Stomach (tissue), 9 donors: ENCODE measurements around the gene CREBL2. TPM values are rescaled to one million over a fixed set of nuclear protein-coding genes. Genes with fewer than 3 reads are reported as not detected.

Experiments used
- DNase-seq, 2 donors: peaks; one replicate each; pipeline versions ENCODE4 v3.0.0 to v3.0.0-alpha.2; 2013 to 2019
- H3K27ac ChIP-seq, 5 donors: fragments of 200-600 bp in 4 of 5; sonication (generic) in 4 of 5; one replicate each; pipeline ENCODE4 v1.5.1; 2013 to 2019; ENCODE audit warnings: mild to moderate bottlenecking in 1 of 5, moderate library complexity in 1 of 5
- H3K27me3 ChIP-seq, 3 donors: fragments of 200-600 bp; sonication (generic); one replicate each; pipeline ENCODE4 v1.5.1; 2017 to 2019; ENCODE audit warnings: mixed run types in 1 of 3
- H3K36me3 ChIP-seq, 4 donors: fragments of 200-600 bp; sonication (generic); 1 replicate in 3 of 4; 2 replicates in 1 of 4; pipeline ENCODE4 v1.5.1; 2016 to 2019
- H3K4me1 ChIP-seq, 4 donors: fragments of 200-600 bp; sonication (generic); one replicate each; pipeline ENCODE4 v1.5.1; 2016 to 2019
- H3K4me3 ChIP-seq, 4 donors: fragments of 200-600 bp; sonication (generic) in 3 of 4; one replicate each; pipeline ENCODE4 v1.5.1; 2016 to 2019; ENCODE audit warnings: mild to moderate bottlenecking in 1 of 4
- H3K9me3 ChIP-seq, 4 donors: fragments of 200-600 bp; sonication (generic); one replicate each; pipeline ENCODE4 v1.5.1; 2016 to 2019
- CTCF ChIP-seq, 7 experiments: fragments of 450-650 bp in 4 of 7; fragments of 200-600 bp in 3 of 7; sonication (generic) in 3 of 7; IDR thresholded peaks; one replicate each; pipeline ENCODE4 v1.5.1; 2016 to 2019; ENCODE audit warnings: antibody characterized with exemption in 7 of 7, control low read depth in 2 of 7, mild to moderate bottlenecking in 1 of 7
- EP300 ChIP-seq: sonication (generic); formaldehyde crosslinking; IDR thresholded peaks from one replicate; pipeline ENCODE4 v1.6.1; 2017; ENCODE audit warnings: antibody characterized with exemption
- POLR2A ChIP-seq, 4 donors: fragments of 450-650 bp; IDR thresholded peaks; one replicate each; pipeline ENCODE4 v1.6.1; 2016; ENCODE audit warnings: antibody characterized with exemption in 4 of 4, control low read depth in 2 of 4, mild to moderate bottlenecking in 1 of 4, moderate library complexity in 1 of 4
- POLR2AphosphoS5 ChIP-seq, 3 donors: sonication (generic); formaldehyde crosslinking; IDR thresholded peaks; one replicate each; pipeline ENCODE4 v1.6.1; 2016; ENCODE audit warnings: antibody characterized with exemption in 3 of 3
- WGBS, 5 donors: extraction: QIAGEN DNeasy Blood & Tissue Kit in 3 of 5; methylation state at CpG; one replicate each; pipeline versions ENCODE4 v1.1.5 to v1.1.7; 2013 to 2018; 5-methylcytosine and 5-hydroxymethylcytosine counted together
- intact Hi-C: fragments of 100-400 bp; cut with DNase I; formaldehyde crosslinking; loops from one replicate; pipeline ENCODE4 v1.15.1; 2023; ENCODE audit warnings: low total_unique reads
- polyA plus RNA-seq, 3 donors: library from polyadenylated mRNA; stranded (reverse); fragments of 200-250 nt; gene quantifications; one replicate each; pipeline ENCODE4 v1.2.3, GENCODE V29; 2013
- total RNA-seq, 5 donors: library from RNA; depleted of rRNA; stranded (reverse); fragments of >200 nt; gene quantifications; one replicate each; pipeline versions ENCODE4 v1.1.0 to v1.2.3, GENCODE V29; 2014 to 2016
- donor health status: healthy with polysubstance abuse.
- donor health status: Bipolar disorder and iron deficiency.
- donor health status: healthy.

CREBL2 gene
- total and polyA plus RNA-seq, 8 donors: 8.2 to 42.0 (median 31.8) TPM

GRCh38 chr12:12693111-12693671, 81.5 kb downstream of the CREBL2 start:
- Histone ChIP-seq H3K4me3 (no peak overlapping the region), H3K27me3 (no peaks in the 10 kb centered on the region), H3K4me1 (peaks cover 0 to 18% (median 9%) of the 10 kb centered on the region in 4 donors), H3K27ac (no peak overlapping the region), H3K36me3 (no peaks in the 10 kb centered on the region), H3K9me3 (no peaks in the 10 kb centered on the region)
- TF ChIP-seq CTCF (IDR thresholded peaks at IDR 0.05) (no peak), POLR2A (IDR thresholded peaks at IDR 0.05) (no peak), POLR2AphosphoS5 (IDR thresholded peaks at IDR 0.05) (no peak), EP300 (no peak)
- intact Hi-C loops: no loop called here
- DNase-seq: no peak
- WGBS, 5 donors: 41 to 72% (median 63%) methylated on average over 3 of the region's 3 CpGs

Other genes starting within 250 kb of the CREBL2 start
- gene DUSP16, start 49.0 kb upstream of the CREBL2 start, total RNA-seq: 10 to 100 TPM; 11.3 to 34.8 (median 32.0) TPM
- gene DUSP16, start 49.0 kb upstream of the CREBL2 start, polyA plus RNA-seq: 10 to 100 TPM in 2 of 3 donors, 1 to 10 TPM in 1; 4.9 to 16.0 (median 13.4) TPM
- gene GPR19, start 84.3 kb downstream of the CREBL2 start, total RNA-seq: under 1 TPM in 1 of 5 donors, not detected in 4; 0.73 TPM
- under 1 TPM; 0.19 to 0.61 (median 0.23) TPM for gene GPR19, start 84.3 kb downstream of the CREBL2 start, polyA plus RNA-seq
- 10 to 100 TPM; 22.9 to 60.8 (median 40.0) TPM for gene CDKN1B, start 105.5 kb downstream of the CREBL2 start, total RNA-seq
- gene CDKN1B, start 105.5 kb downstream of the CREBL2 start, polyA plus RNA-seq: 10 to 100 TPM; 17.7 to 27.6 (median 24.7) TPM
- 100 to 1,000 TPM in 1 of 5 donors, 10 to 100 TPM in 2, 1 to 10 TPM in 1, under 1 TPM in 1; 0.29 to 119 (median 21.0) TPM for gene APOLD1, start 173.8 kb downstream of the CREBL2 start, total RNA-seq
- 1 to 10 TPM; 1.9 to 5.4 (median 4.4) TPM for gene APOLD1, start 173.8 kb downstream of the CREBL2 start, polyA plus RNA-seq
- gene DDX47, start 201.5 kb downstream of the CREBL2 start, total RNA-seq: 100 to 1,000 TPM in 1 of 5 donors, 10 to 100 TPM in 3, 1 to 10 TPM in 1; 9.6 to 108 (median 21.4) TPM
- gene DDX47, start 201.5 kb downstream of the CREBL2 start, polyA plus RNA-seq: 10 to 100 TPM; 31.0 to 37.9 (median 32.6) TPM